Measurements from ENCODE around the gene PADI4. TPM values are rescaled to one million over a fixed set of nuclear protein-coding genes. Genes with fewer than 3 reads are reported as not detected.

Gene PADI4
- total and polyA plus RNA-seq, 2 experiments from 2014 or later = 0.45 to 0.52 TPM

DNA sequence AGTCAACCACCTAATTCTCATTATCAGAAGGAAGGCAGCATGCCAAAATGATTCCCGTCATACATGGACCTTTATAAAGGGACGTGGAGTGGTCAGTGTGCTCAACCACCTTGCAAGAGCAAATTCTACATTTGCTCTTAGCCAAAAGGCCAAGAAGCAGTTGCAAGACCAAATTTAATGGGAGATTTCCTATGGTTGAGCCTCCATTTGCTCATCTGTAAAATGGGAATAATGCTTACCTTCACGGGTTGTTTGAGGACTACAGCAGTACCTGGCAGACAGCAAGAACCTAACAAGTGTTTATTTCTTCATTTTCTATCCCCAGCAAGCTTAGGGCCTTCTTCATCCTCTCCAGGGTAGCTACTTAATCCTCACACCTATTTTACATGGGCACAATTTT lies 17.4 kb upstream of the PADI4 start:
- Mint-ChIP-seq H3K36me3 (ENCODE audit: low read depth) (no peaks in the 10 kb centered on the region), H3K4me1 (no peaks in the 10 kb centered on the region), H3K27me3 (ENCODE audit: insufficient read depth, low read depth, poor library complexity) (peaks cover 6% of the 10 kb centered on the region), H3K9me3 (no peaks in the 10 kb centered on the region), H3K4me3 (no peak overlapping the region), H3K27ac (no peak overlapping the region)
- Histone ChIP-seq H3K4me1 (ENCODE audit: insufficient read depth) (no peaks in the 10 kb centered on the region), H3F3A (replicated peaks; ENCODE audit: low read depth) (no peaks in the 10 kb centered on the region), H3K79me2 (replicated peaks; ENCODE audit: insufficient read depth) (no peaks in the 10 kb centered on the region), H3K9me2 (ENCODE audit: insufficient read depth) (no peaks in the 10 kb centered on the region), H3K27me3 (ENCODE audit: insufficient read depth) (no peaks in the 10 kb centered on the region), H3K36me3 (ENCODE audit: insufficient read depth) (no peaks in the 10 kb centered on the region; the same call in 1 of the 2 replicates), H4K20me1 (replicated peaks; ENCODE audit: insufficient read depth) (no peaks in the 10 kb centered on the region), H2AFZ (no peak overlapping the region), H3K4me3 (no peak overlapping the region), H3K4me2 (no peak overlapping the region), H3K27ac (ENCODE audit: low read depth) (no peak overlapping the region)
- DNase-seq (ENCODE audit: low spot score) (no peak), ATAC-seq (no peak)
- TF ChIP-seq NANOG (IDR thresholded peaks at IDR 0.05; ENCODE audit: borderline replicate concordance) (no peak), CREB1 (CRISPR knock-in tag; IDR thresholded peaks at IDR 0.05; ENCODE audit: low read depth) (no peak), POLR2AphosphoS5 (IDR thresholded peaks at IDR 0.05; ENCODE audit: low read depth) (no peak), EZH2 (IDR thresholded peaks at IDR 0.05; ENCODE audit: low read depth, unreplicated experiment) (no peak), JUNB (IDR thresholded peaks at IDR 0.05; ENCODE audit: unreplicated experiment) (no peak), ZNF114 (CRISPR knock-in tag; IDR thresholded peaks at IDR 0.05) (no peak), STAT1 (IDR thresholded peaks at IDR 0.05; ENCODE audit: unreplicated experiment) (no peak), EZH2phosphoT487 (IDR thresholded peaks at IDR 0.05; ENCODE audit: unreplicated experiment) (no peak), ZNF331 (CRISPR knock-in tag; IDR thresholded peaks at IDR 0.05; ENCODE audit: low read depth) (no peak)
- TF ChIP-seq, protein P1, sequence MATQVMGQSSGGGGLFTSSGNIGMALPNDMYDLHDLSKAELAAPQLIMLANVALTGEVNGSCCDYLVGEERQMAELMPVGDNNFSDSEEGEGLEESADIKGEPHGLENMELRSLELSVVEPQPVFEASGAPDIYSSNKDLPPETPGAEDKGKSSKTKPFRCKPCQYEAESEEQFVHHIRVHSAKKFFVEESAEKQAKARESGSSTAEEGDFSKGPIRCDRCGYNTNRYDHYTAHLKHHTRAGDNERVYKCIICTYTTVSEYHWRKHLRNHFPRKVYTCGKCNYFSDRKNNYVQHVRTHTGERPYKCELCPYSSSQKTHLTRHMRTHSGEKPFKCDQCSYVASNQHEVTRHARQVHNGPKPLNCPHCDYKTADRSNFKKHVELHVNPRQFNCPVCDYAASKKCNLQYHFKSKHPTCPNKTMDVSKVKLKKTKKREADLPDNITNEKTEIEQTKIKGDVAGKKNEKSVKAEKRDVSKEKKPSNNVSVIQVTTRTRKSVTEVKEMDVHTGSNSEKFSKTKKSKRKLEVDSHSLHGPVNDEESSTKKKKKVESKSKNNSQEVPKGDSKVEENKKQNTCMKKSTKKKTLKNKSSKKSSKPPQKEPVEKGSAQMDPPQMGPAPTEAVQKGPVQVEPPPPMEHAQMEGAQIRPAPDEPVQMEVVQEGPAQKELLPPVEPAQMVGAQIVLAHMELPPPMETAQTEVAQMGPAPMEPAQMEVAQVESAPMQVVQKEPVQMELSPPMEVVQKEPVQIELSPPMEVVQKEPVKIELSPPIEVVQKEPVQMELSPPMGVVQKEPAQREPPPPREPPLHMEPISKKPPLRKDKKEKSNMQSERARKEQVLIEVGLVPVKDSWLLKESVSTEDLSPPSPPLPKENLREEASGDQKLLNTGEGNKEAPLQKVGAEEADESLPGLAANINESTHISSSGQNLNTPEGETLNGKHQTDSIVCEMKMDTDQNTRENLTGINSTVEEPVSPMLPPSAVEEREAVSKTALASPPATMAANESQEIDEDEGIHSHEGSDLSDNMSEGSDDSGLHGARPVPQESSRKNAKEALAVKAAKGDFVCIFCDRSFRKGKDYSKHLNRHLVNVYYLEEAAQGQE (IDR thresholded peaks at IDR 0.05; ENCODE audit: unreplicated experiment) = no peak
- TF ChIP-seq, protein P2, sequence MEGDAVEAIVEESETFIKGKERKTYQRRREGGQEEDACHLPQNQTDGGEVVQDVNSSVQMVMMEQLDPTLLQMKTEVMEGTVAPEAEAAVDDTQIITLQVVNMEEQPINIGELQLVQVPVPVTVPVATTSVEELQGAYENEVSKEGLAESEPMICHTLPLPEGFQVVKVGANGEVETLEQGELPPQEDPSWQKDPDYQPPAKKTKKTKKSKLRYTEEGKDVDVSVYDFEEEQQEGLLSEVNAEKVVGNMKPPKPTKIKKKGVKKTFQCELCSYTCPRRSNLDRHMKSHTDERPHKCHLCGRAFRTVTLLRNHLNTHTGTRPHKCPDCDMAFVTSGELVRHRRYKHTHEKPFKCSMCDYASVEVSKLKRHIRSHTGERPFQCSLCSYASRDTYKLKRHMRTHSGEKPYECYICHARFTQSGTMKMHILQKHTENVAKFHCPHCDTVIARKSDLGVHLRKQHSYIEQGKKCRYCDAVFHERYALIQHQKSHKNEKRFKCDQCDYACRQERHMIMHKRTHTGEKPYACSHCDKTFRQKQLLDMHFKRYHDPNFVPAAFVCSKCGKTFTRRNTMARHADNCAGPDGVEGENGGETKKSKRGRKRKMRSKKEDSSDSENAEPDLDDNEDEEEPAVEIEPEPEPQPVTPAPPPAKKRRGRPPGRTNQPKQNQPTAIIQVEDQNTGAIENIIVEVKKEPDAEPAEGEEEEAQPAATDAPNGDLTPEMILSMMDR (conservative IDR thresholded peaks at IDR 0.05; ENCODE audit: low read depth in 2 of 2) = no peak
- TF ChIP-seq, protein P3, sequence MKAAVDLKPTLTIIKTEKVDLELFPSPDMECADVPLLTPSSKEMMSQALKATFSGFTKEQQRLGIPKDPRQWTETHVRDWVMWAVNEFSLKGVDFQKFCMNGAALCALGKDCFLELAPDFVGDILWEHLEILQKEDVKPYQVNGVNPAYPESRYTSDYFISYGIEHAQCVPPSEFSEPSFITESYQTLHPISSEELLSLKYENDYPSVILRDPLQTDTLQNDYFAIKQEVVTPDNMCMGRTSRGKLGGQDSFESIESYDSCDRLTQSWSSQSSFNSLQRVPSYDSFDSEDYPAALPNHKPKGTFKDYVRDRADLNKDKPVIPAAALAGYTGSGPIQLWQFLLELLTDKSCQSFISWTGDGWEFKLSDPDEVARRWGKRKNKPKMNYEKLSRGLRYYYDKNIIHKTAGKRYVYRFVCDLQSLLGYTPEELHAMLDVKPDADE (IDR thresholded peaks at IDR 0.05) = no peak
- TF ChIP-seq, protein P4, sequence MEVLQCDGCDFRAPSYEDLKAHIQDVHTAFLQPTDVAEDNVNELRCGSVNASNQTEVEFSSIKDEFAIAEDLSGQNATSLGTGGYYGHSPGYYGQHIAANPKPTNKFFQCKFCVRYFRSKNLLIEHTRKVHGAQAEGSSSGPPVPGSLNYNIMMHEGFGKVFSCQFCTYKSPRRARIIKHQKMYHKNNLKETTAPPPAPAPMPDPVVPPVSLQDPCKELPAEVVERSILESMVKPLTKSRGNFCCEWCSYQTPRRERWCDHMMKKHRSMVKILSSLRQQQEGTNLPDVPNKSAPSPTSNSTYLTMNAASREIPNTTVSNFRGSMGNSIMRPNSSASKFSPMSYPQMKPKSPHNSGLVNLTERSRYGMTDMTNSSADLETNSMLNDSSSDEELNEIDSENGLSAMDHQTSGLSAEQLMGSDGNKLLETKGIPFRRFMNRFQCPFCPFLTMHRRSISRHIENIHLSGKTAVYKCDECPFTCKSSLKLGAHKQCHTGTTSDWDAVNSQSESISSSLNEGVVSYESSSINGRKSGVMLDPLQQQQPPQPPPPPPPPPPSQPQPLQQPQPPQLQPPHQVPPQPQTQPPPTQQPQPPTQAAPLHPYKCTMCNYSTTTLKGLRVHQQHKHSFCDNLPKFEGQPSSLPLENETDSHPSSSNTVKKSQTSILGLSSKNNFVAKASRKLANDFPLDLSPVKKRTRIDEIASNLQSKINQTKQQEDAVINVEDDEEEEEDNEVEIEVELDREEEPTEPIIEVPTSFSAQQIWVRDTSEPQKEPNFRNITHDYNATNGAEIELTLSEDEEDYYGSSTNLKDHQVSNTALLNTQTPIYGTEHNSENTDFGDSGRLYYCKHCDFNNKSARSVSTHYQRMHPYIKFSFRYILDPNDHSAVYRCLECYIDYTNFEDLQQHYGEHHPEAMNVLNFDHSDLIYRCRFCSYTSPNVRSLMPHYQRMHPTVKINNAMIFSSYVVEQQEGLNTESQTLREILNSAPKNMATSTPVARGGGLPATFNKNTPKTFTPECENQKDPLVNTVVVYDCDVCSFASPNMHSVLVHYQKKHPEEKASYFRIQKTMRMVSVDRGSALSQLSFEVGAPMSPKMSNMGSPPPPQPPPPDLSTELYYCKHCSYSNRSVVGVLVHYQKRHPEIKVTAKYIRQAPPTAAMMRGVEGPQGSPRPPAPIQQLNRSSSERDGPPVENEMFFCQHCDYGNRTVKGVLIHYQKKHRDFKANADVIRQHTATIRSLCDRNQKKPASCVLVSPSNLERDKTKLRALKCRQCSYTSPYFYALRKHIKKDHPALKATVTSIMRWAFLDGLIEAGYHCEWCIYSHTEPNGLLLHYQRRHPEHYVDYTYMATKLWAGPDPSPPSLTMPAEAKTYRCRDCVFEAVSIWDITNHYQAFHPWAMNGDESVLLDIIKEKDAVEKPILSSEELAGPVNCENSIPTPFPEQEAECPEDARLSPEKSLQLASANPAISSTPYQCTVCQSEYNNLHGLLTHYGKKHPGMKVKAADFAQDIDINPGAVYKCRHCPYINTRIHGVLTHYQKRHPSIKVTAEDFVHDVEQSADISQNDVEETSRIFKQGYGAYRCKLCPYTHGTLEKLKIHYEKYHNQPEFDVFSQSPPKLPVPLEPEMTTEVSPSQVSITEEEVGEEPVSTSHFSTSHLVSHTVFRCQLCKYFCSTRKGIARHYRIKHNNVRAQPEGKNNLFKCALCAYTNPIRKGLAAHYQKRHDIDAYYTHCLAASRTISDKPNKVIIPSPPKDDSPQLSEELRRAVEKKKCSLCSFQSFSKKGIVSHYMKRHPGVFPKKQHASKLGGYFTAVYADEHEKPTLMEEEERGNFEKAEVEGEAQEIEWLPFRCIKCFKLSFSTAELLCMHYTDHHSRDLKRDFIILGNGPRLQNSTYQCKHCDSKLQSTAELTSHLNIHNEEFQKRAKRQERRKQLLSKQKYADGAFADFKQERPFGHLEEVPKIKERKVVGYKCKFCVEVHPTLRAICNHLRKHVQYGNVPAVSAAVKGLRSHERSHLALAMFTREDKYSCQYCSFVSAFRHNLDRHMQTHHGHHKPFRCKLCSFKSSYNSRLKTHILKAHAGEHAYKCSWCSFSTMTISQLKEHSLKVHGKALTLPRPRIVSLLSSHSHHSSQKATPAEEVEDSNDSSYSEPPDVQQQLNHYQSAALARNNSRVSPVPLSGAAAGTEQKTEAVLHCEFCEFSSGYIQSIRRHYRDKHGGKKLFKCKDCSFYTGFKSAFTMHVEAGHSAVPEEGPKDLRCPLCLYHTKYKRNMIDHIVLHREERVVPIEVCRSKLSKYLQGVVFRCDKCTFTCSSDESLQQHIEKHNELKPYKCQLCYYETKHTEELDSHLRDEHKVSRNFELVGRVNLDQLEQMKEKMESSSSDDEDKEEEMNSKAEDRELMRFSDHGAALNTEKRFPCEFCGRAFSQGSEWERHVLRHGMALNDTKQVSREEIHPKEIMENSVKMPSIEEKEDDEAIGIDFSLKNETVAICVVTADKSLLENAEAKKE (CRISPR knock-in tag; IDR thresholded peaks at IDR 0.05) = no peak

All from GM23338 (cell line).